Neutrophil (primary cell): Measurements from ENCODE around the gene COL4A1.

Source experiments
- H3K27ac ChIP-seq: fragments of 200-600 bp; sonication (generic); 2 replicates; pipeline ENCODE4 v1.5.1; 2016; ENCODE audit warnings: mild to moderate bottlenecking, moderate library complexity
- H3K27me3 ChIP-seq: fragments of 200-600 bp; sonication (generic); 2 replicates; pipeline ENCODE4 v1.6.0; 2016; ENCODE audit warnings: mild to moderate bottlenecking
- H3K36me3 ChIP-seq: fragments of 200-600 bp; sonication (generic); 2 replicates; pipeline ENCODE4 v1.5.1; 2017
- H3K4me1 ChIP-seq, 2 experiments: fragments of 200-600 bp in 1 of 2; sonication (generic) in 1 of 2; 1 replicate in 1 of 2; 2 replicates in 1 of 2; pipeline versions ENCODE4 v1.5.1 to v1.6.1; 2013 to 2016; ENCODE audit warnings: low read depth in 1 of 2, low read length in 1 of 2, mild to moderate bottlenecking in 1 of 2, moderate library complexity in 1 of 2; ENCODE audit not compliant: control insufficient read depth in 1 of 2, insufficient read depth in 1 of 2
- H3K4me3 ChIP-seq, 2 experiments: fragments of 200-600 bp in 1 of 2; sonication (generic) in 1 of 2; 1 replicate in 1 of 2; 2 replicates in 1 of 2; pipeline ENCODE4 v1.5.1; 2013 to 2016; ENCODE audit warnings: low read depth in 1 of 2, low read length in 1 of 2, mild to moderate bottlenecking in 1 of 2, moderate library complexity in 1 of 2
- H3K9me3 ChIP-seq: fragments of 200-600 bp; sonication (generic); 2 replicates; pipeline ENCODE4 v1.5.1; 2016
- CTCF ChIP-seq: fragments of 200-600 bp; sonication (generic); IDR thresholded peaks from 2 replicates; pipeline ENCODE4 v1.5.1; 2016; ENCODE audit warnings: antibody characterized with exemption

COL4A1 gene

GRCh38 chr13:110182003-110182402, 125.0 kb downstream of the COL4A1 start:
- Histone ChIP-seq H3K27me3 (no peaks in the 10 kb centered on the region), H3K4me1 (no peaks in the 10 kb centered on the region), H3K27ac (no peak overlapping the region), H3K9me3 (no peaks in the 10 kb centered on the region), H3K36me3 (no peaks in the 10 kb centered on the region), H3K4me3 (no peak overlapping the region)
- TF ChIP-seq CTCF = no peak

- no peaks in the 10 kb centered on the region for H3K36me3 ChIP-seq
- H3K4me3 ChIP-seq = no peak overlapping the region
- TF ChIP-seq CTCF = no peak
- H3K27ac ChIP-seq = no peak overlapping the region
- H3K27me3 ChIP-seq = no peaks in the 10 kb centered on the region
- H3K9me3 ChIP-seq = no peaks in the 10 kb centered on the region
- no peaks in the 10 kb centered on the region for H3K4me1 ChIP-seq
Observed at GRCh38 chr13:110179857-110180147, 127.2 kb downstream of the COL4A1 start.

DNA sequence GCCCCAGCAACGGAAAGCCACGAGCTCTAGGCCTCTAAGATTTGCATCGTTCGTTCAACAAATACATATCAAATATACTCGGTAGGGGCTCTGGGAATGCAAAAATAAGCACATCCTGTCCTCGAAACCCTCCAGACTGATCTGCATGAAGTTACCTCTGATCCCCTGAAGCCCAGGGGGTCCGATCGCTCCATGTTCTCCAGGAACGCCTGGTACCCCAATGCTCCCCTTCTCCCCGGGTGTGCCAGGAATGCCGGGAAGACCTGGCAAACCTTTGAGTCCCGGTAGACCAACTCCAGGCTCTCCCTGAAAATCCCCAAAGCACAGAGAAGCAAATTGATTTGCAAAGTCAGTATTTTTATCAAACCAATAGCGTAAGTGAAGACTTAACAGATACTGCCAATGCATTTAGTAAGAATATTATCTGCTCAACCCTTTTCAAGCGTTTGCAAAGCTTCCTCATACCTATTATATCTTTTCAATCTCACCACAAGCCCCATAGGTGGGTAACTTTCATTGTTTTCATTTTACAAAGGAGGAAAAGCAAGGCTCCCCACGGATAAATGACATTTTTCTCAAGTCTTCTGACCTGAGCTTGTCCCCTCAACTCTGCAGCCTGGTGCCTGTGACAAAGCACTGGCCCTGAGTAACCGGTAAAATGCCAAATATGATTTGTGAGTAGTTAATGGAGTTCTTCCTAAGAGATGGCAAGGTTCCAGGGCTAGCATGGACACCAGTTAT, 127.7 kb downstream of the COL4A1 start:
- no peak overlapping the region for H3K4me3 ChIP-seq
- no peaks in the 10 kb centered on the region for H3K9me3 ChIP-seq
- TF ChIP-seq CTCF = no peak
- no peak overlapping the region for H3K27ac ChIP-seq
- no peaks in the 10 kb centered on the region for H3K27me3 ChIP-seq
- no peaks in the 10 kb centered on the region for H3K4me1 ChIP-seq
- H3K36me3 ChIP-seq = no peaks in the 10 kb centered on the region

DNA sequence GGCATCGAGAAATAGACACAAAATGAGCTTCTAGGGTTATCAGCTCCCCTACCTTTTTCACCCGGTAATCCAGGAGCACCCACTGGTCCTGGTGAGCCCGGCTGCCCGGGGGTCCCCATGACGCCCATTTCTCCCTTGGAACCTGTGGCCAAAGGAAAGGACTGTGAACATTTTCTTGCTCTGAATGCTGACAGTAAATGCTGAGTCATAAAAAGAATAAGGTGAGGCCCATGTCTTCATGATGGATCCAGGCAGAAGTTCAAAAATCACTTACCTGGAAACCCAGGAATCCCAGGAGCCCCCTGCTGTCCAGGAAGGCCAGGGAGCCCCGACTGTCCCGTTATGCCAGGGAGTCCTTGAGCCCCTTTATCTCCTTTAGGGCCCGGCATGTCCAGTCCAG, 129.2 kb downstream of the COL4A1 start:
- no peak for TF ChIP-seq CTCF
- Histone ChIP-seq H3K4me1 (peaks cover 6% of the 10 kb centered on the region in 2 experiments), H3K9me3 (no peaks in the 10 kb centered on the region), H3K27me3 (no peaks in the 10 kb centered on the region), H3K36me3 (no peaks in the 10 kb centered on the region), H3K27ac (no peak overlapping the region), H3K4me3 (no peak overlapping the region)

GRCh38 chr13:110176431-110176830, 130.5 kb downstream of the COL4A1 start:
- Histone ChIP-seq H3K4me1 (peaks cover 6% of the 10 kb centered on the region in 2 experiments), H3K27me3 (no peaks in the 10 kb centered on the region), H3K27ac (no peak overlapping the region), H3K4me3 (no peak overlapping the region), H3K9me3 (no peaks in the 10 kb centered on the region), H3K36me3 (no peaks in the 10 kb centered on the region)
- no peak for TF ChIP-seq CTCF
